RWPE2 (cell line): Measurements from ENCODE around the gene OPRPN.

Experiments used
- ATAC-seq: fragments of 200-7000 bp; cut with Tn5 transposase; 3 replicates; pipeline ENCODE4 v1.9.1; 2021; ENCODE audit warnings: low read depth
- DNase-seq: peaks from one replicate; pipeline ENCODE4 v3.0.0-alpha.2; 2020; ENCODE audit warnings: low spot score
- H3K27ac ChIP-seq: fragments of 450-650 bp; 2 replicates; pipeline ENCODE4 v1.5.1; 2017; ENCODE audit warnings: mild to moderate bottlenecking; ENCODE audit not compliant: poor library complexity, severe bottlenecking
- H3K27me3 ChIP-seq: fragments of 250-450 bp; sonication (Bioruptor Pico); 2 replicates; pipeline ENCODE4 v1.5.1; 2021; ENCODE audit warnings: mild to moderate bottlenecking, moderate library complexity; ENCODE audit not compliant: insufficient read depth, poor library complexity, severe bottlenecking
- H3K36me3 ChIP-seq: fragments of 250-450 bp; sonication (Bioruptor Pico); 2 replicates; pipeline ENCODE4 v1.5.1; 2020; ENCODE audit warnings: low read depth, mild to moderate bottlenecking, moderate library complexity
- H3K4me1 ChIP-seq: fragments of 250-450 bp; sonication (Bioruptor Pico); 2 replicates; pipeline ENCODE4 v1.5.1; 2021; ENCODE audit warnings: mild to moderate bottlenecking, moderate library complexity; ENCODE audit not compliant: insufficient read depth, poor library complexity, severe bottlenecking
- H3K4me3 ChIP-seq: fragments of 250-450 bp; sonication (Bioruptor Pico); 2 replicates; pipeline ENCODE4 v1.5.1; 2021; ENCODE audit warnings: mild to moderate bottlenecking, moderate library complexity; ENCODE audit not compliant: severe bottlenecking
- H3K9me3 ChIP-seq: fragments of 250-450 bp; sonication (Bioruptor Pico); 2 replicates; pipeline ENCODE4 v1.5.1; 2021; ENCODE audit warnings: mild to moderate bottlenecking, moderate library complexity; ENCODE audit not compliant: severe bottlenecking
- TF ChIP-seq, protein P1 (sequence below): fragments of 450-650 bp; IDR thresholded peaks from one replicate; pipeline ENCODE4 v1.5.1; 2017; ENCODE audit warnings: mild to moderate bottlenecking, moderate library complexity; ENCODE audit not compliant: poor library complexity, severe bottlenecking

The OPRPN gene

DNA sequence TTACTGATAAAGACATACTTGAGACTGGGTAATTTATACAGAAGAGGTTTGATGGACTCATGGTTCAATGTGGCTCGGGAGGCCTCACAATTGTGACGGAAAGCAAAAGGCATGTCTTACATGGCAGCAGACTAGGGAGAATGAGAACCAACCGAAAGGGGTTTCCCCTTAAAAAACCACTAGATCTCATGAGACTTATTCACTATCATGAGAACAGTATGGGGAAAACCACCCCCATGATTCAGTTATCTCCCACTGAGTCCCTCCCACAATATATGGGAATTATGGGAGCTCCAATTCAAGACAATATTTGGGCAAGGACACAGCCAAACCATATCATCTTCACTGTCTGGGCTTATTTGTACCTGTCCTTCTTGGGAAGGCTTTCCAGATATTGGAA is 51.5 kb downstream of the OPRPN start:
- TF ChIP-seq, protein P1, sequence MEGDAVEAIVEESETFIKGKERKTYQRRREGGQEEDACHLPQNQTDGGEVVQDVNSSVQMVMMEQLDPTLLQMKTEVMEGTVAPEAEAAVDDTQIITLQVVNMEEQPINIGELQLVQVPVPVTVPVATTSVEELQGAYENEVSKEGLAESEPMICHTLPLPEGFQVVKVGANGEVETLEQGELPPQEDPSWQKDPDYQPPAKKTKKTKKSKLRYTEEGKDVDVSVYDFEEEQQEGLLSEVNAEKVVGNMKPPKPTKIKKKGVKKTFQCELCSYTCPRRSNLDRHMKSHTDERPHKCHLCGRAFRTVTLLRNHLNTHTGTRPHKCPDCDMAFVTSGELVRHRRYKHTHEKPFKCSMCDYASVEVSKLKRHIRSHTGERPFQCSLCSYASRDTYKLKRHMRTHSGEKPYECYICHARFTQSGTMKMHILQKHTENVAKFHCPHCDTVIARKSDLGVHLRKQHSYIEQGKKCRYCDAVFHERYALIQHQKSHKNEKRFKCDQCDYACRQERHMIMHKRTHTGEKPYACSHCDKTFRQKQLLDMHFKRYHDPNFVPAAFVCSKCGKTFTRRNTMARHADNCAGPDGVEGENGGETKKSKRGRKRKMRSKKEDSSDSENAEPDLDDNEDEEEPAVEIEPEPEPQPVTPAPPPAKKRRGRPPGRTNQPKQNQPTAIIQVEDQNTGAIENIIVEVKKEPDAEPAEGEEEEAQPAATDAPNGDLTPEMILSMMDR = no peak
- no peak overlapping the region for H3K27ac ChIP-seq
- H3K36me3 ChIP-seq = no peaks in the 10 kb centered on the region
- H3K4me3 ChIP-seq = no peak overlapping the region
- H3K9me3 ChIP-seq = no peaks in the 10 kb centered on the region
- DNase-seq = no peak
- no peaks in the 10 kb centered on the region for H3K27me3 ChIP-seq
- H3K4me1 ChIP-seq = no peaks in the 10 kb centered on the region
- no peak for ATAC-seq

DNA sequence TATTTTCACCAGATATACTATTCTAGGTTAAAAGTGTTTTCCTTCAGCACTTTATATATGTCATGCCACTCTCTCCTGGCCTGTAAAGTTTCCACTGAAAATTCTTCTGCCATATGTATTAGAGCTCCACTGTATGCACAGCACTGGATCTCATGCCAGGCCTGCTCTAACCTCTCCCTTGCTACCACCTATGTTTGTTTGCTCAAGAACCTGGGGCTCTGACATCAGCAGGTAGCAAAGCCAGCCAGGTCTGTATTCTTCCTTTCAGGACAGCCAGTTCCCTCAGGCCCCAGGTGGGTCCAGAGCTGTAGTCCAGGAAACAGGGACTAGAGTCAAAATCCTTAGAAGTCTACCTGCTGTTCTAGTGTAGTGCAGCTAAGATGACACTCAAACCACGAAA is 55.2 kb downstream of the OPRPN start:
- Histone ChIP-seq H3K9me3 (no peaks in the 10 kb centered on the region), H3K4me3 (no peak overlapping the region), H3K36me3 (no peaks in the 10 kb centered on the region), H3K4me1 (no peaks in the 10 kb centered on the region), H3K27ac (no peak overlapping the region), H3K27me3 (no peaks in the 10 kb centered on the region)
- TF ChIP-seq, protein P1 = no peak
- DNase-seq = no peak
- ATAC-seq = no peak
